Measurements from ENCODE around the gene CRLF3.
"Not testable (repeated sequence)": the region's sequence is repeated elsewhere in the genome, so short reads cannot be mapped to it uniquely, and the experiment has no call there.

The CRLF3 gene

DNA sequence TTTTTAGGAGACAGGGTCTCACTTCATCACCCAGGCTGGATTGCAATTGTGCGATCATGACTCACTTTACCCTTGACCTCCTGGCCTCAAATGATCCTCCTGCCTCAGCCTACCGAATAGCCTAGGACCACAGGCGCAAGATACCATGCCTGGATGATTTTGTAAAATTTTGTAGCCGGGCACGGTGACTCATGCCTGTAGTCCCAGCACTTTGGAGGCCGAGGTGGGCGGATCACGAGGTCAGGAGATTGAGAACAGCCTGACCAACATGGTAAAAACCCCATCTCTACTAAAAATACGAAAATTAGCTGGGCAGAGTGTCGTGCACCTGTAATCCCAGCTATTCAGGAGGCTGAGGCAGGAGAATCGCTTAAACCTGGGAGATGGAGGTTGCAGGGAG, 73.5 kb downstream of the CRLF3 start:
- not testable (repeated sequence) for H3K4me3 ChIP-seq (ENCODE audit: insufficient read depth, low read depth, low read length, poor library complexity, severe bottlenecking); DNase-seq; H3K27me3 ChIP-seq (replicated peaks; ENCODE audit: control insufficient read depth, insufficient read depth, low read length, poor library complexity, severe bottlenecking); H3K4me1 ChIP-seq (ENCODE audit: control insufficient read depth, insufficient read depth, low read length, poor library complexity, severe bottlenecking); H3K9me3 ChIP-seq (ENCODE audit: control insufficient read depth, low read length); H3K36me3 ChIP-seq (ENCODE audit: control insufficient read depth, insufficient read depth, low read length); H3K27ac ChIP-seq (ENCODE audit: insufficient read depth, low read length, poor library complexity, severe bottlenecking)

DNA sequence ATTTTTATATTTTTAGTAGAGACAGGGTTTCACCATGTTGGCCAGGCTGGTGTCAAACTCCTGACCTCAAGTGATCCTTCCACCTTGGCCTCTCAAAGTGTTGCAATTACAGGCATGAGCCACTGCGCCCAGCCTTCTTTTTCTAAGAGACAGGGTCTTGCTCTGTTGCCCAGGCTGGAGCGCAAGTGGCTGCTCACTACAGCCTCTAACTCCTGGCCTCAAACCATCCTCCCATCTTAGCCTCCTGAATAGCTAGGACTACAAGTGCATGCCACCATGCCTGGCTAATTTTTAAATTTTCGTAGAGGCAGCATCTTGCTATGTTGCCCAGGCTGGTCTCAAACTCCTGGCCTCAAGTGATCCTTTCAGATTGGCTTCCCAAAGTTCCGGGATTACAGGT, 76.9 kb downstream of the CRLF3 start:
- not testable (repeated sequence) for H3K9me3 ChIP-seq (ENCODE audit: control insufficient read depth, low read length); H3K27ac ChIP-seq (ENCODE audit: insufficient read depth, low read length, poor library complexity, severe bottlenecking); H3K4me1 ChIP-seq (ENCODE audit: control insufficient read depth, insufficient read depth, low read length, poor library complexity, severe bottlenecking); H3K36me3 ChIP-seq (ENCODE audit: control insufficient read depth, insufficient read depth, low read length); H3K27me3 ChIP-seq (replicated peaks; ENCODE audit: control insufficient read depth, insufficient read depth, low read length, poor library complexity, severe bottlenecking); DNase-seq; H3K4me3 ChIP-seq (ENCODE audit: insufficient read depth, low read depth, low read length, poor library complexity, severe bottlenecking)

DNA sequence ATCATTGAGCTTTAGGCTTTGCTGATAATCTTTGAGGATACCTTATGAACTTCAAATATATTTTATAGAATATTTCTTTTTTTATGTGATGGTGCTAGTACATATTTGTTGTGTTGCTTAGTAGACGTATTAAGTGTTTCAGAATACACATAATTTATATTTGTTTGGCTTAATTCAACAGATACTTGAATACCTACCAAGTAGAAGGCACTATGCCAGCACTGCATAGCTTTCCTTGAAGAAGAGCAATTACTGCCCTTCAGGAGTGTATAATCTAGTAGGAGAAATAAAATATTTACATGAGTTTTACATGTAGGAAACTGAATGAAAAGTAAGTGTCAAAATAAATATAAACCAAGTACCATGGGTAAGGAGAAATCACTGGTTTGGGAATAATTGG, 81.8 kb downstream of the CRLF3 start:
- not testable (repeated sequence) for H3K9me3 ChIP-seq (ENCODE audit: control insufficient read depth, low read length); DNase-seq

DNA sequence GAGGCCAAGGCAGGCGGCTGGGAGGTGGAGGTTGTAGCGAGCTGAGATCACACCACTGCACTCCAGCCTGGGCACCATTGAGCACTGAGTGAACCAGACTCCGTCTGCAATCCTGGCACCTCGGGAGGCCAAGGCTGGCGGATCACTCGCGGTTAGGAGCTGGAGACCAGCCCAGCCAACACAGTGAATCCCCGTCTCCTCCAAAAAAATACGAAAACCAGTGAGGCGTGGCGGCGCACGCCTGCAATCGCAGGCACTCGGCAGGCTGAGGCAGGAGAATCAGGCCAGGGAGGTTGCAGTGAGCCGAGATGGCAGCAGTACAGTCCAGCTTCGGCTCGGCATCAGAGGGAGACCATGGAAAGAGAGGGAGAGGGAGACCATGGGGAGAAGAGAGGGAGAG, 88.1 kb downstream of the CRLF3 start:
- not testable (repeated sequence) for H3K9me3 ChIP-seq (ENCODE audit: control insufficient read depth, low read length); DNase-seq

More for the DNA sequence above, 81.8 kb downstream of the CRLF3 start:
- not testable (repeated sequence) for H3K36me3 ChIP-seq (ENCODE audit: control insufficient read depth, insufficient read depth, low read length); H3K4me3 ChIP-seq (ENCODE audit: insufficient read depth, low read depth, low read length, poor library complexity, severe bottlenecking); H3K27me3 ChIP-seq (replicated peaks; ENCODE audit: control insufficient read depth, insufficient read depth, low read length, poor library complexity, severe bottlenecking); H3K27ac ChIP-seq (ENCODE audit: insufficient read depth, low read length, poor library complexity, severe bottlenecking); H3K4me1 ChIP-seq (ENCODE audit: control insufficient read depth, insufficient read depth, low read length, poor library complexity, severe bottlenecking)

DNA sequence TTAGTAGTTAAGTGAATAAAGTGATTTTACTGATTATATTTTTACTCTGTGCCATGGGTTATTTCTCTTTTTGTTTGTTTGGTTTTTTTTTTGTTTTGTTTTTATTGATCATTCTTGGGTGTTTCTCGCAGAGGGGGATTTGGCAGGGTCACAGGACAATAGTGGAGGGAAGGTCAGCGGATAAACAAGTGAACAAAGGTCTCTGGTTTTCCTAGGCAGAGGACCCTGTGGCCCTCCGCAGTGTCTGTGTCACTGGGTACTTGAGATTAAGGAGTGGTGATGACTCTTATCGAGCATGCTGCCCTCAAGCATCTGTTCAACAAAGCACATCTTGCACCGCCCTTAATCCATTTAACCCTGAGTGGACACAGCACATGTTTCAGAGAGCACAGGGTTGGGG, 88.8 kb downstream of the CRLF3 start:
- DNase-seq; H3K36me3 ChIP-seq (ENCODE audit: control insufficient read depth, insufficient read depth, low read length); H3K27me3 ChIP-seq (replicated peaks; ENCODE audit: control insufficient read depth, insufficient read depth, low read length, poor library complexity, severe bottlenecking); H3K4me1 ChIP-seq (ENCODE audit: control insufficient read depth, insufficient read depth, low read length, poor library complexity, severe bottlenecking); H3K9me3 ChIP-seq (ENCODE audit: control insufficient read depth, low read length); H3K4me3 ChIP-seq (ENCODE audit: insufficient read depth, low read depth, low read length, poor library complexity, severe bottlenecking); H3K27ac ChIP-seq (ENCODE audit: insufficient read depth, low read length, poor library complexity, severe bottlenecking): not testable (repeated sequence)

More for the DNA sequence above, 88.1 kb downstream of the CRLF3 start:
- not testable (repeated sequence) for H3K4me1 ChIP-seq (ENCODE audit: control insufficient read depth, insufficient read depth, low read length, poor library complexity, severe bottlenecking); H3K27ac ChIP-seq (ENCODE audit: insufficient read depth, low read length, poor library complexity, severe bottlenecking); H3K4me3 ChIP-seq (ENCODE audit: insufficient read depth, low read depth, low read length, poor library complexity, severe bottlenecking); H3K27me3 ChIP-seq (replicated peaks; ENCODE audit: control insufficient read depth, insufficient read depth, low read length, poor library complexity, severe bottlenecking); H3K36me3 ChIP-seq (ENCODE audit: control insufficient read depth, insufficient read depth, low read length)

DNA sequence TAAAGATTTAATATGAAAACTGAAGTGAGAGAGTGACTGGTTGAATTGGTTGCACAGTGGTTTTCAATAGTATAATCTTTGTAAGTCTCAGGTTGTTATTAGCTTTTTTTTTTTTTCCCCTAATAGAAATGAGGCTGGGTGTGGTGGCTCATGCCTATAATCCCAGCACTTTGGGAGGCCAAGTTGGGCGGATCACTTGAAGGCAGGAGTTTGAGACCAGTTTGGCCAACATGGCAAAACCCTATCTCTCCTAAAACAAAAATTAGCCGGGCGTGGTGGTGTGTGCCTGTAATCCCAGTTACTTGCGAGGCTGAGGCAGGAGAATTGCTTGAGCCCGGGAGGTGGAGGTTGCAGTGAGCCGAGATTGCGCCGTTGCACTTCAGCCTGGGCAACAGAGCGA, 89.3 kb downstream of the CRLF3 start:
- not testable (repeated sequence) for H3K4me3 ChIP-seq (ENCODE audit: insufficient read depth, low read depth, low read length, poor library complexity, severe bottlenecking); H3K27me3 ChIP-seq (replicated peaks; ENCODE audit: control insufficient read depth, insufficient read depth, low read length, poor library complexity, severe bottlenecking); H3K36me3 ChIP-seq (ENCODE audit: control insufficient read depth, insufficient read depth, low read length); H3K9me3 ChIP-seq (ENCODE audit: control insufficient read depth, low read length); H3K27ac ChIP-seq (ENCODE audit: insufficient read depth, low read length, poor library complexity, severe bottlenecking); H3K4me1 ChIP-seq (ENCODE audit: control insufficient read depth, insufficient read depth, low read length, poor library complexity, severe bottlenecking); DNase-seq

DNA sequence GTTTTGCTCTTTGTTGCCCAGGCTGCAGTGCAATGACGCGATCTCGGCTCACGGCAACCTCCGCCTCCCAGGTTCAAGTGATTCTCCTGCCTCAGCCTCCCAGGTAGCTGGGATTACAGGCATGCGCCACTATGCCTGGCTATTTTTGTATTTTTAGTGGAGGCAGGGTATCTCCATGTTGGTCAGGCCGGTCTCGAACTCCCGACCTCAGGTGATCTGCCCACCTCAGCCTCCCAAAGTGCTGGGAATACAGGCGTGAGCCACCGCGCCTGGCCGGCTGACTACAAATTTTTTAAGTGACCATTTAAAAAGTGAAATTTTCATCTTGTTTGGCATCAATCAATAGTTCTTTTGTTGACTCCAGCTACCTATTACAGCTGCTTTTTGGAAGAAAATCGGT, 90.3 kb downstream of the CRLF3 start:
- H3K27ac ChIP-seq (ENCODE audit: insufficient read depth, low read length, poor library complexity, severe bottlenecking); H3K4me1 ChIP-seq (ENCODE audit: control insufficient read depth, insufficient read depth, low read length, poor library complexity, severe bottlenecking); H3K27me3 ChIP-seq (replicated peaks; ENCODE audit: control insufficient read depth, insufficient read depth, low read length, poor library complexity, severe bottlenecking); DNase-seq; H3K4me3 ChIP-seq (ENCODE audit: insufficient read depth, low read depth, low read length, poor library complexity, severe bottlenecking); H3K36me3 ChIP-seq (ENCODE audit: control insufficient read depth, insufficient read depth, low read length); H3K9me3 ChIP-seq (ENCODE audit: control insufficient read depth, low read length): not testable (repeated sequence)

All from effector memory CD4-positive, alpha-beta T cell (primary cell).